Panc1 (cell line): ENCODE results near the gene UBE2E2. TPM values are rescaled to one million over a fixed set of nuclear protein-coding genes. Genes with fewer than 3 reads are reported as not detected.

Source experiments
- ATAC-seq: fragments of 200-7000 bp; cut with Tn5 transposase; 2 replicates; pipeline ENCODE4 v1.9.1; 2020; ENCODE audit warnings: mild to moderate bottlenecking, moderate library complexity
- BruUV-seq: library from RNA; stranded (reverse); fragments of 400-500 nt; replicated peaks from 2 replicates; lab custom pipeline; 2021; lab: Mats Ljungman, UMichigan
- CTCF ChIA-PET: fragments of 300-600 bp; sonication (Branson Sonifier 250); formaldehyde crosslinking; loops from one replicate; lab custom pipeline; 2022; ENCODE audit warnings: antibody characterized with exemption; lab: Charles Lee
- POLR2A ChIA-PET: fragments of 300-600 bp; sonication (Branson Sonifier 250); formaldehyde crosslinking; loops from one replicate; lab custom pipeline; 2022; ENCODE audit warnings: antibody characterized with exemption; lab: Charles Lee
- DNase-seq: peaks from one replicate; pipeline ENCODE4 v3.0.0-alpha.2; 2010; ENCODE audit warnings: low read depth, low spot score
- H3K27ac ChIP-seq: 2 replicates; pipeline ENCODE4 v1.5.1; 2011; ENCODE audit warnings: mild to moderate bottlenecking, low read length, inconsistent platforms
- H3K27me3 ChIP-seq: fragments of 200-500 bp; sonication (Bioruptor generic); 2 replicates; pipeline ENCODE4 v1.6.0; 2014; ENCODE audit warnings: low read length, inconsistent platforms; ENCODE audit not compliant: control insufficient read depth, insufficient read depth
- H3K36me3 ChIP-seq: fragments of 200-500 bp; sonication (Bioruptor generic); 2 replicates; pipeline ENCODE4 v1.5.1; 2014; ENCODE audit warnings: inconsistent platforms, mild to moderate bottlenecking, low read length, moderate library complexity; ENCODE audit not compliant: control insufficient read depth, insufficient read depth
- H3K4me1 ChIP-seq: 2 replicates; pipeline ENCODE4 v1.5.1; 2011; ENCODE audit warnings: inconsistent platforms, mild to moderate bottlenecking, low read length, moderate library complexity; ENCODE audit not compliant: control insufficient read depth, insufficient read depth
- H3K4me3 ChIP-seq, 2 experiments: 2 replicates each; pipeline ENCODE4 v1.5.1; 2011 to 2012; ENCODE audit warnings: low read depth in 2 of 2, low read length in 2 of 2, mild to moderate bottlenecking in 2 of 2, inconsistent platforms in 1 of 2, moderate library complexity in 1 of 2
- H3K9me3 ChIP-seq: fragments of 200-500 bp; sonication (Bioruptor generic); 2 replicates; pipeline ENCODE4 v1.5.1; 2014; ENCODE audit warnings: low read depth, mild to moderate bottlenecking, inconsistent platforms, low read length, moderate library complexity; ENCODE audit not compliant: control insufficient read depth, insufficient read depth
- POLR2AphosphoS5 ChIP-seq: IDR thresholded peaks from 2 replicates; pipeline ENCODE4 v1.6.1; 2012; ENCODE audit warnings: mild to moderate bottlenecking, low read depth, low read length, moderate library complexity
- SIN3A ChIP-seq: IDR thresholded peaks from 2 replicates; pipeline ENCODE4 v1.6.1; 2012; ENCODE audit warnings: low read depth, mild to moderate bottlenecking, low read length, moderate library complexity, borderline replicate concordance; ENCODE audit not compliant: insufficient read depth
- TCF7L2 ChIP-seq: IDR thresholded peaks from 2 replicates; pipeline ENCODE4 v1.6.1; 2011; ENCODE audit warnings: mild to moderate bottlenecking, low read depth, low read length, inconsistent platforms
- in situ Hi-C: cut with HindIII; loops from 2 replicates; pipeline ENCODE4 v1.10.0; 2016; ENCODE audit warnings: low sequenced_read_pairs, low pct_unique_long_range_greater_than_20kb
- intact Hi-C: fragments of 100-400 bp; cut with micrococcal nuclease; formaldehyde crosslinking; loops from one replicate; pipeline ENCODE4 v1.10.0; 2022; ENCODE audit not compliant: unreplicated experiment
- total RNA-seq: library from RNA; stranded (reverse); gene quantifications from one replicate; pipeline ENCODE4 v1.2.1, GENCODE V29; 2021; ENCODE audit not compliant: unreplicated experiment
- TF ChIP-seq, protein P1 (sequence below), 2 experiments: IDR thresholded peaks; 2 replicates each; pipeline ENCODE4 v1.6.1; 2011 to 2012; ENCODE audit warnings: low read depth in 2 of 2, control low read depth in 1 of 2, low read length in 1 of 2, mild to moderate bottlenecking in 1 of 2, moderate library complexity in 1 of 2; ENCODE audit not compliant: insufficient read depth in 1 of 2
- TF ChIP-seq, protein P2 (sequence below): fragments of 450-650 bp; IDR thresholded peaks from 2 replicates; pipeline ENCODE4 v1.5.1; 2017; ENCODE audit warnings: mild to moderate bottlenecking

The UBE2E2 gene
- total RNA-seq, 1 experiment from 2014 or later: 38.2 TPM

DNA sequence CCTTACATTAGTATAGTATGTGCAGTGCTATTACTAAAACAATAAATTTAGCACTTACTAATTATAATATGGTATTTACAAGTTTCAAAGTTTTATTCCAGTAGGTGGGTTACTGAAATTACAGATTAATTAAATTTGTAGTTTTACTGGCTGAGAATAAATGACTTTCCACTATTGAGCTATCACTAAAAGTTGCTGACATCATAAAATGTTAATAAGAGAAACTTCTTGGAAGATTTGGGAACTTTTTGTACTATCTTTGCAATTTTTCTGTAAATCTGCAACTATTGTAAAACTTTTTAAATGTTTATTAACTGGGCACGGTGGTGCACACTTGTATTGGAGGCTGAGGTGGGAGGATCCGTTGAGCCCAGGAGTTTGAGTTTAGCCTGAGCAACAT is 247.7 kb downstream of the UBE2E2 start:
- POLR2A ChIA-PET: no interaction called here
- ATAC-seq (no peak), DNase-seq (no peak)
- H3K4me3 ChIP-seq: no peak overlapping the region
- CTCF ChIA-PET: no interaction called here
- TF ChIP-seq, protein P1, sequence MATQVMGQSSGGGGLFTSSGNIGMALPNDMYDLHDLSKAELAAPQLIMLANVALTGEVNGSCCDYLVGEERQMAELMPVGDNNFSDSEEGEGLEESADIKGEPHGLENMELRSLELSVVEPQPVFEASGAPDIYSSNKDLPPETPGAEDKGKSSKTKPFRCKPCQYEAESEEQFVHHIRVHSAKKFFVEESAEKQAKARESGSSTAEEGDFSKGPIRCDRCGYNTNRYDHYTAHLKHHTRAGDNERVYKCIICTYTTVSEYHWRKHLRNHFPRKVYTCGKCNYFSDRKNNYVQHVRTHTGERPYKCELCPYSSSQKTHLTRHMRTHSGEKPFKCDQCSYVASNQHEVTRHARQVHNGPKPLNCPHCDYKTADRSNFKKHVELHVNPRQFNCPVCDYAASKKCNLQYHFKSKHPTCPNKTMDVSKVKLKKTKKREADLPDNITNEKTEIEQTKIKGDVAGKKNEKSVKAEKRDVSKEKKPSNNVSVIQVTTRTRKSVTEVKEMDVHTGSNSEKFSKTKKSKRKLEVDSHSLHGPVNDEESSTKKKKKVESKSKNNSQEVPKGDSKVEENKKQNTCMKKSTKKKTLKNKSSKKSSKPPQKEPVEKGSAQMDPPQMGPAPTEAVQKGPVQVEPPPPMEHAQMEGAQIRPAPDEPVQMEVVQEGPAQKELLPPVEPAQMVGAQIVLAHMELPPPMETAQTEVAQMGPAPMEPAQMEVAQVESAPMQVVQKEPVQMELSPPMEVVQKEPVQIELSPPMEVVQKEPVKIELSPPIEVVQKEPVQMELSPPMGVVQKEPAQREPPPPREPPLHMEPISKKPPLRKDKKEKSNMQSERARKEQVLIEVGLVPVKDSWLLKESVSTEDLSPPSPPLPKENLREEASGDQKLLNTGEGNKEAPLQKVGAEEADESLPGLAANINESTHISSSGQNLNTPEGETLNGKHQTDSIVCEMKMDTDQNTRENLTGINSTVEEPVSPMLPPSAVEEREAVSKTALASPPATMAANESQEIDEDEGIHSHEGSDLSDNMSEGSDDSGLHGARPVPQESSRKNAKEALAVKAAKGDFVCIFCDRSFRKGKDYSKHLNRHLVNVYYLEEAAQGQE (IDR thresholded peaks at IDR 0.05; ENCODE audit: insufficient read depth in 1 of 2, low read depth in 2 of 2, low read length in 1 of 2): no peak
- no peak for TF ChIP-seq SIN3A
- TF ChIP-seq, protein P2, sequence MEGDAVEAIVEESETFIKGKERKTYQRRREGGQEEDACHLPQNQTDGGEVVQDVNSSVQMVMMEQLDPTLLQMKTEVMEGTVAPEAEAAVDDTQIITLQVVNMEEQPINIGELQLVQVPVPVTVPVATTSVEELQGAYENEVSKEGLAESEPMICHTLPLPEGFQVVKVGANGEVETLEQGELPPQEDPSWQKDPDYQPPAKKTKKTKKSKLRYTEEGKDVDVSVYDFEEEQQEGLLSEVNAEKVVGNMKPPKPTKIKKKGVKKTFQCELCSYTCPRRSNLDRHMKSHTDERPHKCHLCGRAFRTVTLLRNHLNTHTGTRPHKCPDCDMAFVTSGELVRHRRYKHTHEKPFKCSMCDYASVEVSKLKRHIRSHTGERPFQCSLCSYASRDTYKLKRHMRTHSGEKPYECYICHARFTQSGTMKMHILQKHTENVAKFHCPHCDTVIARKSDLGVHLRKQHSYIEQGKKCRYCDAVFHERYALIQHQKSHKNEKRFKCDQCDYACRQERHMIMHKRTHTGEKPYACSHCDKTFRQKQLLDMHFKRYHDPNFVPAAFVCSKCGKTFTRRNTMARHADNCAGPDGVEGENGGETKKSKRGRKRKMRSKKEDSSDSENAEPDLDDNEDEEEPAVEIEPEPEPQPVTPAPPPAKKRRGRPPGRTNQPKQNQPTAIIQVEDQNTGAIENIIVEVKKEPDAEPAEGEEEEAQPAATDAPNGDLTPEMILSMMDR: no peak
- no peak for TF ChIP-seq POLR2AphosphoS5
- TF ChIP-seq TCF7L2: no peak
- H3K27me3 ChIP-seq: no peaks in the 10 kb centered on the region
- H3K36me3 ChIP-seq: no peaks in the 10 kb centered on the region
- no peaks in the 10 kb centered on the region for H3K4me1 ChIP-seq
- no peaks in the 10 kb centered on the region for H3K9me3 ChIP-seq
- no peak overlapping the region for H3K27ac ChIP-seq
- in situ Hi-C loops: no loop called here
- no TSS peak for BruUV-seq
- intact Hi-C loops: no loop called here

DNA sequence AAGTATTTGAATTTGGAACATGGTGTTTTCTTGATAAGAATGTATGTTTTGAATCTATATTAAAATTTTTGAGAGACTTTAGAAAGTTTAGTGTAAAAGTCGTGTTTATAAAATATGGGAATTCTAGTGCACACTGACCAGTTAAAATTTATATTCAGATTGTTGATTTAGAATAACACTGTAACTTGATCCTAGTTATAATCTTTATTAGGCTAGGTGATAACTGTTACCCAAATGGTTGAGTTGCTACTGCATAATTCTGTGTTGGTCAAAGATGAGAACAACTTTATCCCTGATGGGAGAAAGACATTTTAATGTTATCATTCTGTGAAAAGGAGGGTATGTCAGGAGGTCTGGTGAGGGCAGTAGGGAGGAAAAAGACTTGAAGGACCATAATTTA is 249.3 kb downstream of the UBE2E2 start:
- Histone ChIP-seq H3K9me3 (no peaks in the 10 kb centered on the region), H3K4me3 (no peak overlapping the region), H3K27me3 (no peaks in the 10 kb centered on the region), H3K4me1 (no peaks in the 10 kb centered on the region), H3K27ac (no peak overlapping the region), H3K36me3 (no peaks in the 10 kb centered on the region)
- DNase-seq (no peak), ATAC-seq (no peak)
- no TSS peak for BruUV-seq
- CTCF ChIA-PET: no interaction called here
- intact Hi-C loops (no loop called here), in situ Hi-C loops (no loop called here)
- POLR2A ChIA-PET: no interaction called here
- TF ChIP-seq, protein P2: no peak
- TF ChIP-seq, protein P1 (IDR thresholded peaks at IDR 0.05; ENCODE audit: insufficient read depth in 1 of 2, low read depth in 2 of 2, low read length in 1 of 2): no peak
- TF ChIP-seq TCF7L2 (no peak), SIN3A (no peak), POLR2AphosphoS5 (no peak)
